Measurements from ENCODE around the gene EYA2. TPM values are rescaled to one million over a fixed set of nuclear protein-coding genes. Genes with fewer than 3 reads are reported as not detected.

Gene EYA2
- total RNA-seq, 1 experiment from 2014 or later = not detected

GRCh38 chr20:47189060-47189459 is 294.4 kb downstream of the EYA2 start:
- H3K27me3 ChIP-seq (replicated peaks; ENCODE audit: insufficient read depth, low read depth, low read length, poor library complexity) = peaks cover 28% of the 10 kb centered on the region
- no peak overlapping the region for H3K27ac ChIP-seq (ENCODE audit: low read depth, low read length, poor library complexity, severe bottlenecking)
- H3K4me3 ChIP-seq (ENCODE audit: low read depth, low read length, poor library complexity, severe bottlenecking) = no peak overlapping the region
- no peak for DNase-seq (ENCODE audit: low spot score)
- no peaks in the 10 kb centered on the region for H3K9me3 ChIP-seq (ENCODE audit: low read depth, low read length, poor library complexity, severe bottlenecking)
- no TSS peak for BruUV-seq (replicated peaks)
- no peak for TF ChIP-seq EZH2 (IDR thresholded peaks at IDR 0.05; ENCODE audit: borderline replicate concordance, low read depth, low read length, poor library complexity, severe bottlenecking)
- TF ChIP-seq, protein P1, sequence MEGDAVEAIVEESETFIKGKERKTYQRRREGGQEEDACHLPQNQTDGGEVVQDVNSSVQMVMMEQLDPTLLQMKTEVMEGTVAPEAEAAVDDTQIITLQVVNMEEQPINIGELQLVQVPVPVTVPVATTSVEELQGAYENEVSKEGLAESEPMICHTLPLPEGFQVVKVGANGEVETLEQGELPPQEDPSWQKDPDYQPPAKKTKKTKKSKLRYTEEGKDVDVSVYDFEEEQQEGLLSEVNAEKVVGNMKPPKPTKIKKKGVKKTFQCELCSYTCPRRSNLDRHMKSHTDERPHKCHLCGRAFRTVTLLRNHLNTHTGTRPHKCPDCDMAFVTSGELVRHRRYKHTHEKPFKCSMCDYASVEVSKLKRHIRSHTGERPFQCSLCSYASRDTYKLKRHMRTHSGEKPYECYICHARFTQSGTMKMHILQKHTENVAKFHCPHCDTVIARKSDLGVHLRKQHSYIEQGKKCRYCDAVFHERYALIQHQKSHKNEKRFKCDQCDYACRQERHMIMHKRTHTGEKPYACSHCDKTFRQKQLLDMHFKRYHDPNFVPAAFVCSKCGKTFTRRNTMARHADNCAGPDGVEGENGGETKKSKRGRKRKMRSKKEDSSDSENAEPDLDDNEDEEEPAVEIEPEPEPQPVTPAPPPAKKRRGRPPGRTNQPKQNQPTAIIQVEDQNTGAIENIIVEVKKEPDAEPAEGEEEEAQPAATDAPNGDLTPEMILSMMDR (conservative IDR thresholded peaks at IDR 0.05; ENCODE audit: low read depth, low read length) = no peak
- intact Hi-C loops (cut with micrococcal nuclease; ENCODE audit: unreplicated experiment) = no loop called here
- POLR2A ChIA-PET (ENCODE audit: low non-redundant PET) = no interaction called here
- no peaks in the 10 kb centered on the region for H3K36me3 ChIP-seq (ENCODE audit: insufficient read depth, low read length, poor library complexity, severe bottlenecking)
- no peaks in the 10 kb centered on the region for H3K4me1 ChIP-seq (ENCODE audit: insufficient read depth, low read length, poor library complexity, severe bottlenecking)
- CTCF ChIA-PET = no interaction called here

GRCh38 chr20:47191074-47191673 is 296.5 kb downstream of the EYA2 start:
- BruUV-seq (replicated peaks) = no TSS peak
- H3K4me1 ChIP-seq (ENCODE audit: insufficient read depth, low read length, poor library complexity, severe bottlenecking) = no peaks in the 10 kb centered on the region
- ChIA-PET POLR2A (ENCODE audit: low non-redundant PET) (no interaction called here), CTCF (no interaction called here)
- no peak overlapping the region for H3K27ac ChIP-seq (ENCODE audit: low read depth, low read length, poor library complexity, severe bottlenecking)
- H3K27me3 ChIP-seq (replicated peaks; ENCODE audit: insufficient read depth, low read depth, low read length, poor library complexity) = peaks cover 28% of the 10 kb centered on the region
- no peak overlapping the region for H3K4me3 ChIP-seq (ENCODE audit: low read depth, low read length, poor library complexity, severe bottlenecking)
- DNase-seq (ENCODE audit: low spot score) = no peak
- TF ChIP-seq EZH2 (IDR thresholded peaks at IDR 0.05; ENCODE audit: borderline replicate concordance, low read depth, low read length, poor library complexity, severe bottlenecking) = no peak
- TF ChIP-seq, protein P1 (conservative IDR thresholded peaks at IDR 0.05; ENCODE audit: low read depth, low read length) = no peak
- intact Hi-C loops (cut with micrococcal nuclease; ENCODE audit: unreplicated experiment) = loop anchor here (10.0 kb wide), 1 partner anchor 424 kb away; no protein-coding TSS in a partner anchor
- H3K9me3 ChIP-seq (ENCODE audit: low read depth, low read length, poor library complexity, severe bottlenecking) = no peaks in the 10 kb centered on the region
- H3K36me3 ChIP-seq (ENCODE audit: insufficient read depth, low read length, poor library complexity, severe bottlenecking) = no peaks in the 10 kb centered on the region

DNA sequence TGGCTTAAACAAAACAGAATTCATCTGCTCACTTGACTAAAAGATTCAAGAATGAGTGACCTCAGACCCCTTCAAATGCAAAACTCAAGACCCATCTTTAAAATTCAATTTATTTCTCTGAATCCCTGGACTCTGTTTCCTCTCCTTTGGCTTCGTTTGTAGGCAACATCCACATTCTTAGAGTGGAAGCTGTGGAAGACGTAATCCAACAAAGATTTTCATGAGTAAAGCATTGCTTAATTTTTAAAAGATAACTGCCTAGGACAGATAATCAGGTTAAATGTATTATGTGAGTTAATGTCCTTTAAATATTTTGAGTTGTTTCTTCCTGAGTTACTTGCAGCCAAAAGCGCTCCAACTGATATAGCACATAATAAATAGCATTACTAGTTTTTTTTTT is 297.3 kb downstream of the EYA2 start:
- POLR2A ChIA-PET (ENCODE audit: low non-redundant PET) = no interaction called here
- CTCF ChIA-PET = no interaction called here
- Histone ChIP-seq H3K4me1 (ENCODE audit: insufficient read depth, low read length, poor library complexity, severe bottlenecking) (no peaks in the 10 kb centered on the region), H3K9me3 (ENCODE audit: low read depth, low read length, poor library complexity, severe bottlenecking) (no peaks in the 10 kb centered on the region), H3K27ac (ENCODE audit: low read depth, low read length, poor library complexity, severe bottlenecking) (no peak overlapping the region), H3K36me3 (ENCODE audit: insufficient read depth, low read length, poor library complexity, severe bottlenecking) (no peaks in the 10 kb centered on the region), H3K4me3 (ENCODE audit: low read depth, low read length, poor library complexity, severe bottlenecking) (no peak overlapping the region), H3K27me3 (replicated peaks; ENCODE audit: insufficient read depth, low read depth, low read length, poor library complexity) (peaks cover 28% of the 10 kb centered on the region)
- DNase-seq (ENCODE audit: low spot score) = no peak
- intact Hi-C loops (cut with micrococcal nuclease; ENCODE audit: unreplicated experiment) = loop anchor here (10.0 kb wide), 1 partner anchor 423 kb away; no protein-coding TSS in a partner anchor
- no TSS peak for BruUV-seq (replicated peaks)
- TF ChIP-seq, protein P1 (conservative IDR thresholded peaks at IDR 0.05; ENCODE audit: low read depth, low read length) = no peak
- TF ChIP-seq EZH2 (IDR thresholded peaks at IDR 0.05; ENCODE audit: borderline replicate concordance, low read depth, low read length, poor library complexity, severe bottlenecking) = no peak

Measured in A673 (cell line).